NCI-H345 treated with DMSO at 0.1 percent for 48 hours (cell line): Measurements from ENCODE around the gene SYNPO.

Experiments
- DNase-seq: peaks from one replicate; lab custom pipeline; 2025; ENCODE audit not compliant: unreplicated experiment; lab: John Stamatoyannopoulos, UW

Gene SYNPO

GRCh38 chr5:150640311-150641005 lies at the start of gene SYNPO:
Gene SYNPO (plus strand): TSS chr5:150640660. CDS start chr5:150648276, 7,616 bp downstream.
- DNase-seq = no peak

- DNase-seq = no peak
These were observed 49.3 kb upstream of the SYNPO start for GRCh38 chr5:150590979-150591695.

GRCh38 chr5:150593593-150593992 lies 46.9 kb upstream of the SYNPO start:
- DNase-seq = no peak

GRCh38 chr5:150593996-150594395 lies 46.5 kb upstream of the SYNPO start:
- no peak for DNase-seq

GRCh38 chr5:150595466-150596031 lies 44.9 kb upstream of the SYNPO start:
- DNase-seq = no peak

GRCh38 chr5:150596313-150596712 lies 44.1 kb upstream of the SYNPO start:
- no peak for DNase-seq

- no peak for DNase-seq
These were observed 43.6 kb upstream of the SYNPO start for GRCh38 chr5:150596826-150597225.

- no peak for DNase-seq
These were observed 42.5 kb upstream of the SYNPO start for GRCh38 chr5:150598006-150598405.

- DNase-seq = no peak
These were observed 41.6 kb upstream of the SYNPO start for GRCh38 chr5:150598821-150599273.

GRCh38 chr5:150599281-150599680 lies 41.2 kb upstream of the SYNPO start:
- no peak for DNase-seq

GRCh38 chr5:150599917-150600511 lies 40.4 kb upstream of the SYNPO start:
- DNase-seq = peak; percentile 54

- no peak for DNase-seq
These were observed 39.6 kb upstream of the SYNPO start for GRCh38 chr5:150600616-150601490.

GRCh38 chr5:150601491-150602345 lies 38.7 kb upstream of the SYNPO start:
- no peak for DNase-seq

- DNase-seq = no peak
These were observed 37.4 kb upstream of the SYNPO start for GRCh38 chr5:150603052-150603451.

GRCh38 chr5:150603491-150603890 lies 37.0 kb upstream of the SYNPO start:
- no peak for DNase-seq

GRCh38 chr5:150604010-150604409 lies 36.5 kb upstream of the SYNPO start:
- DNase-seq = no peak

GRCh38 chr5:150604894-150605440 lies 35.5 kb upstream of the SYNPO start:
- DNase-seq = no peak

GRCh38 chr5:150605546-150605945 lies 34.9 kb upstream of the SYNPO start:
- DNase-seq = no peak

GRCh38 chr5:150606476-150606875 lies 34.0 kb upstream of the SYNPO start:
- DNase-seq = no peak

- DNase-seq = no peak
These were observed 33.4 kb upstream of the SYNPO start for GRCh38 chr5:150607105-150607504.
